Measurements from ENCODE around the gene VPS35L. TPM values are rescaled to one million over a fixed set of nuclear protein-coding genes. Genes with fewer than 3 reads are reported as not detected.

The VPS35L gene
- total RNA-seq, 1 experiment from 2014 or later: 5.4 TPM

DNA sequence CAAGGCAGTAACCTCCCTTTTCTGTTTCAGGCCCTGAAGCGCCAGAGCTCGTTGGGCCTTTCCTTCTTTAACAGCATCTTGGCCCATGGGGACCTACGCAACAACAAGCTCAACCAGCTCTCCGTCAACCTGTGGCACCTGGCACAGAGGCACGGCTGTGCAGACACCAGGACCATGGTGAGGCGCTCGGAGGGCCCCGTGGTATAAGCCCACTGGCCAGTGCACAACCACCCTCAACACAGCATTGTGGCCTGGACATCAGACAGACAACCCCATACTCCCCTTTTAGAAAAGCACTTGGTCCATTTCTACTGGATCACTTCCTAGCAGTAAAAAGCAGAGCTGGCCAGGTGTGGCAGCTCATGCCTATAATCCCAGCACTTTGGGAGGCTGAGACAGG, 144.0 kb downstream of the VPS35L start:
- no peak overlapping the region for H3K27ac Mint-ChIP-seq (ENCODE audit: unreplicated experiment)
- H3K4me3 Mint-ChIP-seq (ENCODE audit: unreplicated experiment): no peak overlapping the region
- H3K4me1 Mint-ChIP-seq (ENCODE audit: low read depth, unreplicated experiment): peaks cover 15% of the 10 kb centered on the region
- peaks cover 27% of the 10 kb centered on the region for H3K36me3 Mint-ChIP-seq (ENCODE audit: insufficient read depth, unreplicated experiment)
- no peak overlapping the region for H3K4me3 ChIP-seq (ENCODE audit: low read depth, low read length)
- H3K9me3 Mint-ChIP-seq (ENCODE audit: unreplicated experiment): no peaks in the 10 kb centered on the region
- no peaks in the 10 kb centered on the region; the same call in none of the 2 replicates for H3K36me3 ChIP-seq (ENCODE audit: control insufficient read depth, insufficient read depth, low read length)
- TF ChIP-seq, protein P1, sequence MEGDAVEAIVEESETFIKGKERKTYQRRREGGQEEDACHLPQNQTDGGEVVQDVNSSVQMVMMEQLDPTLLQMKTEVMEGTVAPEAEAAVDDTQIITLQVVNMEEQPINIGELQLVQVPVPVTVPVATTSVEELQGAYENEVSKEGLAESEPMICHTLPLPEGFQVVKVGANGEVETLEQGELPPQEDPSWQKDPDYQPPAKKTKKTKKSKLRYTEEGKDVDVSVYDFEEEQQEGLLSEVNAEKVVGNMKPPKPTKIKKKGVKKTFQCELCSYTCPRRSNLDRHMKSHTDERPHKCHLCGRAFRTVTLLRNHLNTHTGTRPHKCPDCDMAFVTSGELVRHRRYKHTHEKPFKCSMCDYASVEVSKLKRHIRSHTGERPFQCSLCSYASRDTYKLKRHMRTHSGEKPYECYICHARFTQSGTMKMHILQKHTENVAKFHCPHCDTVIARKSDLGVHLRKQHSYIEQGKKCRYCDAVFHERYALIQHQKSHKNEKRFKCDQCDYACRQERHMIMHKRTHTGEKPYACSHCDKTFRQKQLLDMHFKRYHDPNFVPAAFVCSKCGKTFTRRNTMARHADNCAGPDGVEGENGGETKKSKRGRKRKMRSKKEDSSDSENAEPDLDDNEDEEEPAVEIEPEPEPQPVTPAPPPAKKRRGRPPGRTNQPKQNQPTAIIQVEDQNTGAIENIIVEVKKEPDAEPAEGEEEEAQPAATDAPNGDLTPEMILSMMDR (IDR thresholded peaks at IDR 0.05; ENCODE audit: insufficient read depth in 1 of 2, low read depth in 1 of 2, low read length in 1 of 2, severe bottlenecking in 1 of 2, unreplicated experiment in 1 of 2): no peak
- no peaks in the 10 kb centered on the region for H3K27me3 Mint-ChIP-seq (ENCODE audit: insufficient read depth, unreplicated experiment)
- intact Hi-C loops (cut with micrococcal nuclease; ENCODE audit: unreplicated experiment): no loop called here
- BruUV-seq (replicated peaks): no TSS peak
- DNase-seq: no peak
- no peaks in the 10 kb centered on the region for H3K9me3 ChIP-seq
- peaks cover 11% of the 10 kb centered on the region for H3K4me1 ChIP-seq
- ChIA-PET CTCF (no interaction called here), POLR2A (interaction anchor here (1.0 kb wide), 1 partner anchor 19 kb away, joined by 3 read pairs; the partner anchor contains the start of genes IQCK and KNOP1)
- H3K27me3 ChIP-seq (replicated peaks; ENCODE audit: control insufficient read depth, insufficient read depth, low read length): no peaks in the 10 kb centered on the region

DNA sequence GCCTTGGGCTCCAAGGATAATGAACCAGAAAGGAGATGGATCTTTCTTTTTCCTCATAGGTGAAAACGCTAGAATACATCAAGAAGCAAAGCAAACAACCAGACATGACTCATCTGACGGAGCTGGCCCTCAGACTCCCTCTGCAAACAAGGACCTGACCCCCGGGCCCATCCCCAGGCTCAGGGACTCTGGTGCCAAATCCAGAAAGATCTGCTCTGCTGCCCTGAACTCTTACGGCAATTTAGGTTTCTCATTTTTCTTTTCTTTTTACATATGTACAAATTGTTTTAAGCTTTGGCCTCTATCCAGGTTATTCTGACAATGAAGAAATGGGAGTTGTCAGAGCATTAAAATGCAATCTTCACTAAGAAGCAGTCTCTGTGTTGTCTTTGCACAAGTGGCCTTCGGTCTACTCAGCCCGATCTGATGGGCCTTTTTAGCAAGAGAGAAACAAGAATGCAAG, 144.8 kb downstream of the VPS35L start:
- Mint-ChIP-seq H3K27ac (ENCODE audit: unreplicated experiment) (peak overlapping the region; percentile 33), H3K4me3 (ENCODE audit: unreplicated experiment) (no peak overlapping the region), H3K36me3 (ENCODE audit: insufficient read depth, unreplicated experiment) (peaks cover 33% of the 10 kb centered on the region), H3K27me3 (ENCODE audit: insufficient read depth, unreplicated experiment) (no peaks in the 10 kb centered on the region), H3K9me3 (ENCODE audit: unreplicated experiment) (no peaks in the 10 kb centered on the region), H3K4me1 (ENCODE audit: low read depth, unreplicated experiment) (peaks cover 15% of the 10 kb centered on the region)
- H3K36me3 ChIP-seq (ENCODE audit: control insufficient read depth, insufficient read depth, low read length): peaks cover 2% of the 10 kb centered on the region
- intact Hi-C loops (cut with micrococcal nuclease; ENCODE audit: unreplicated experiment): no loop called here
- TF ChIP-seq, protein P1 (IDR thresholded peaks at IDR 0.05; ENCODE audit: insufficient read depth in 1 of 2, low read depth in 1 of 2, low read length in 1 of 2, severe bottlenecking in 1 of 2, unreplicated experiment in 1 of 2): no peak
- peaks cover 11% of the 10 kb centered on the region for H3K4me1 ChIP-seq
- H3K27me3 ChIP-seq (replicated peaks; ENCODE audit: control insufficient read depth, insufficient read depth, low read length): no peaks in the 10 kb centered on the region
- BruUV-seq (replicated peaks): no TSS peak
- CTCF ChIA-PET: interaction anchor here (0.5 kb wide), 1 partner anchor 649 kb away, joined by 3 read pairs; no protein-coding TSS in a partner anchor
- POLR2A ChIA-PET: interaction anchor here (1.0 kb wide), 1 partner anchor 18 kb away, joined by 3 read pairs; the partner anchor contains the start of genes IQCK and KNOP1
- H3K4me3 ChIP-seq (ENCODE audit: low read depth, low read length): no peak overlapping the region
- peak in 1 of 2 experiments; percentile 32 for DNase-seq
- H3K9me3 ChIP-seq: no peaks in the 10 kb centered on the region

DNA sequence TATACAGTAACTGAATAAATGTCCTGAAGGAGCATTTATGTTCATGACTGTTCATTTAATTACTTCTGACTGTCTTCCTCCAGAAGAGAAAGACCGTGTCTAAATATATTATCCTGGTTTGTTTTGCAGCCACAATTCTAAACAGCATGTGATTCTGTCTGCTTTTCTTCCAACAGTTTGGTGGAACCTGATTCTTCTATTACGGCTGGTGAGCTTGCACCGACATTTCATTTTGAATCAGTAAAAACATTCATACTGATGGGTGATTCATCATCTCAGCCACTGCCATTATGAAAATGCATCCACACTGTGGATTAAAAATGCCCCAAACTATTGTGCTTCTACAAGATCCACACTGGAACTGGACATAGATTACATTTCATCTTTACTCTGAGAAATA, 145.6 kb downstream of the VPS35L start:
- Histone ChIP-seq H3K4me3 (ENCODE audit: low read depth, low read length) (no peak overlapping the region), H3K27me3 (replicated peaks; ENCODE audit: control insufficient read depth, insufficient read depth, low read length) (no peaks in the 10 kb centered on the region), H3K4me1 (peaks cover 11% of the 10 kb centered on the region), H3K36me3 (ENCODE audit: control insufficient read depth, insufficient read depth, low read length) (peaks cover 4% of the 10 kb centered on the region), H3K9me3 (no peaks in the 10 kb centered on the region)
- intact Hi-C loops (cut with micrococcal nuclease; ENCODE audit: unreplicated experiment): no loop called here
- Mint-ChIP-seq H3K4me3 (ENCODE audit: unreplicated experiment) (no peak overlapping the region), H3K36me3 (ENCODE audit: insufficient read depth, unreplicated experiment) (peaks cover 38% of the 10 kb centered on the region), H3K27me3 (ENCODE audit: insufficient read depth, unreplicated experiment) (no peaks in the 10 kb centered on the region), H3K9me3 (ENCODE audit: unreplicated experiment) (no peaks in the 10 kb centered on the region), H3K27ac (ENCODE audit: unreplicated experiment) (no peak overlapping the region), H3K4me1 (ENCODE audit: low read depth, unreplicated experiment) (peaks cover 15% of the 10 kb centered on the region)
- ChIA-PET CTCF (interaction anchor here (0.6 kb wide), 1 partner anchor 1998 kb away, joined by 3 read pairs; no protein-coding TSS in a partner anchor), POLR2A (no interaction called here)
- TF ChIP-seq, protein P1 (IDR thresholded peaks at IDR 0.05; ENCODE audit: insufficient read depth in 1 of 2, low read depth in 1 of 2, low read length in 1 of 2, severe bottlenecking in 1 of 2, unreplicated experiment in 1 of 2): no peak
- no peak for DNase-seq
- BruUV-seq (replicated peaks): no TSS peak

Data from Caco-2 (cell line).